HG03095 (cell line): ENCODE data around the gene ALDH3A1.

Experiments used
- ATAC-seq: cut with Tn5 transposase; IDR thresholded peaks from one replicate; pipeline ENCODE4 v1.9.1; 2021; ENCODE audit warnings: moderate library complexity; ENCODE audit not compliant: unreplicated experiment

ALDH3A1 gene

DNA sequence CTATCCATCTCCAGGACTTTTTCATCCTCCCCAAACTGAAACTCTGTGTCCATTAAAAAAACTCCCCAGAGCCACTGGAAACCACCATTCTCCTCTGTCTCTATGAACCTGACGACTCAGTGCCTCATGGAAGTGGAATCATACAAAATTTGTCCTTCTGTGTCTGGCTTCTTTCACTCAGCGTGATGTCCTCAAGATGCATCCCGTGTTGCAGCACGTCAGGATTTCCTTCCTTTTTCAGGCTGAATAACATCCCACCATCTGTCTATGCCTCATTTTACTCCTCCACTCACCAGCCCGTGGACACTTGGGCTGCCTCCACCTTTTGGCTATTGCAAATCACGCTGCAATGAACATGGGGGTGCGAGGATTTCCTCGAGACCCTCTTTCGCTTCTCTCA lies 12.6 kb upstream of the ALDH3A1 start:
- no peak for ATAC-seq

DNA sequence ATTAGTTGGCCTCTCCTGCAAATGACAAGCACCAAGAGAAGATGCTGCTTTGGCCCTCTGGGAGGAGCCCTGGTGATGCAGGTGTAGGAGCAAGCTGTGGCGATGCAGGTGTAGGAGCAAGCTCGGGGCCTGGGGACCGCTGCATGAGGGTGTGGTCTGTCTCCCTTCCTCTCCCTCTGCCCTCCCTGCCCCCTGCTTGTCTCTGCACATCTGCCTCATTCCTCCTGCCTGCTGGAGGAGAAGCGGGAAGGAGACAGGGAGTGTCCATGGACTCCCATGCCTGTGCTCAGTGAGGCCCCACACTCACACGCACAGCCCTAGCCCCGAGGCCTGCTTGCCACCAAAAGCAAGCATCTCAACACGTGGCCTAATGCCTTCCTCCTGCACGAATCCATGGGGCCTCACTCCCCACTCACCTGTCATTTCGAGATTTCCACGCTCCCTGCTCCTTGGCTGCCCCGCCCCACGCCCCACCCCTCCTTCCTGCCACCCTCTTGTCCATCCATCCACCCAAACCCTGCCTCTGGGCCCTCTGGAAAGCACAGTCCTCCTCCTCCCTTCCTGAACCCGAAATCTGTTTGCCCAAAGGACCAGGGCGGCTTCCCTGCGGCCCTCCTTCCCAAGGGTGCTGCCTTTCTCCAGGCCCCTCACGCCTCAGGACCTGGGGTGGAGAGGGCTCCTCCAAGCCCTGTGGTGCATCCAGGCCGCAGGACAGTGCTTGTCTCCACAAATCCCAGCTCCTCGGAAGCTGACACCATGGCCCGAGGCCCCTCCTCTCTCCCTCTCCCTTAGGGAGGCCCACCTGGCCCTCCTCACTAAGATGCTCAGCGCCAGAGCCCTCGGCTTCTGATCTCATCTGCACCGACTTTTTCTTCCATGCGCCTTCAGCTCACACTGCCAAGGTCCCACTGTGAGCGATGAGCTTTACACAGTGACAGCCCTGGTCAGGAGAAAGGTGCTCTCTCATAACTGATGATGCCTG lies 11.8 kb upstream of the ALDH3A1 start:
- no peak for ATAC-seq

DNA sequence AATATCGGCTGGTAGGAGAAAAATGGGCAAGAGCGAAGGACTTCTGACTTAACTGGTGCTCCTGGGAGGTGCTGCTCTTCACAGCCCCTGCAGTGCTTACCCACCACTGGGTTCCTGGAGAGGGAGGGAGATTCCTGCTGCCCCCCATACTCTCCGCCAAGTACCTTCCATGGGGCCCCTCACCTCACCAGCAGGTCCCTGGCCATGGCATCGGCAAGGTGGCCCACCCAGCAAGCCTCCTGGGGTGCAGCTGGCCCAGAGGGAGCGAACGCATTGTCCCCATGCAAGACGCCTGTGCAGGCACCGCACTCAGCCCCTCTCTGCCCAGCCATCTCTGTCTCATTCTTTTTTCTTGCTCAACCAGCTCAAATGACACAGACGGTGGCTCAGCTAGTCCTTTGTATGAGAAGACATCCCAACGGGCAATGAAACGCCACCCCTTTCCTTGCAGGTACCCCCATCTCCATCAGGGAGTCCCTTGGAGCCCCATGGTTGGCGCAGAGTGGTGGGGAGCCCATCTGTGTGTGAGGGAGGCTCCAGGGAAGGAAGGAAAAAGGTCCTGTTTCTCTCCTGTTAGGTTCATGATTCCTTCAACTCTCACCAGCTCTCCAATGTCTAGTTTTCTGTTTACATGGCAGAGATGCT lies 9.6 kb upstream of the ALDH3A1 start:
- ATAC-seq = no peak

DNA sequence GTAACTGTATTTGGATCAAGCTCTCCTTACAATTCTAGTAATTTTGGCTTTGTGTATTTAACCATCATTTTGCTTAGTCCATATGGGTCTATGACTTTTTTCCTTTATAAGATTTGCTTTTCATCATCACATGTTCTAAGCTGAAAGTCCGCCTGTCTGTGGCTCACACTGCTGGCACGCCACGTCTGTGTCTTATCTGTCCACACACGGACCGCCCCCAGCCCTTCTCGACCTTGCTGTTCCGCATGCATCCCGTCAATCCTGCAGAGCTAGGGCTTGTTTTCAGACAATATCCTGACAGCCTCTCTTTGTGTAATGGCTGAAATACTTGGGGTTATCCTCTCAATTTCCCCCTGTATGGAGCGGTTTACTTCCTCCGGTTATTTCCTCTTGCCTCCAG lies 8.4 kb upstream of the ALDH3A1 start:
- no peak for ATAC-seq

DNA sequence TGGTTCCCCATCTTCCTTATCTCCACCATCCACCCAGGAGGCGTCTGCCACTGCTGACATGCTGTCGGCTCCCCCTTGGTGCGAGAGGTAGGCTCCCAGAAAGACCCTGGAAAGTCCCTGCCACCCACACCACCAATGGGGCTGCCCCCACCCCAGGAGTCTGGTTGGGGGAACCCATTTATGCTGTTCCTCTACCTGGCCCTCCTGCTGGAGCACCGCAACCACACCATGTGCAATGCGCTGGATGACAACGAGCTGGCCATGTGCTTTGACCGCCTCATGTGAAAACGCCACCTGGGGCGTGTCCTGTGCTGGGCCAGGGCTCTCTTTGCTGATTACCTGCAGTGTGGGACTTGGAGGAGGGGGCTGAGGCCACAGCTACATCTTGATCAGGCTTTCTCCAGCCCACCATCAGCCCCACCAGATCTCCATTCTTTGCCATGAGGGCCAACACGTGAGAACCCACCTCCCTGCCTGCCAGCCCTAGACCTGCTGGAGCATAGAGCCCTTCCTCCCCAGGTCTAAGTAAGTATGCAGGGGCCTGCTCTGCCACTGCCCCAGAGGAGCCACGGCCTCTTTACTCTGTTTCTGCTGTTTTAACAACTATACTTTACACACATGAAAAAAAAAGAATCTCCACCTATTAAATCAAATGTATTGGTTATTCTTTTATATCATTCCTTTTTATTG lies 7.9 kb upstream of the ALDH3A1 start:
- no peak for ATAC-seq

DNA sequence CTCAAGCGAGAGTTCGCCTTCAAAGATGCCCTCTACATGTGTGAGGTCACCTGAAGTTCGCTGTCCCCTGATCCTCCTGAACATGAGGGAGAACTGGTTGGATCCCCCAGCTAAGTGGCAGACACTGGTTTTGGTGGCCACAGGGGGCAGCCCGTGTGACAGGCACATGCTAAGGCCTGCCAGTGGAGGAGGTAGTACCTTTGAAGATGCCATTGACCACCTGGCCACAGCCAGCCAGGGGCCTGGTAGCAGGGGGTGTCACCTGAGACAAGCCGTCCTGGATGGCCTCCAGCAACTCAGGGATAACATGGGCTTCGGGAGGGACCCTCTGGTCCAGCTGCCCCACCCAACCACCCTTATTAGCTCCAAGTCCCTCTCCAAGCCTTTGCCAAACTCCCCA lies 7.3 kb upstream of the ALDH3A1 start:
- no peak for ATAC-seq

DNA sequence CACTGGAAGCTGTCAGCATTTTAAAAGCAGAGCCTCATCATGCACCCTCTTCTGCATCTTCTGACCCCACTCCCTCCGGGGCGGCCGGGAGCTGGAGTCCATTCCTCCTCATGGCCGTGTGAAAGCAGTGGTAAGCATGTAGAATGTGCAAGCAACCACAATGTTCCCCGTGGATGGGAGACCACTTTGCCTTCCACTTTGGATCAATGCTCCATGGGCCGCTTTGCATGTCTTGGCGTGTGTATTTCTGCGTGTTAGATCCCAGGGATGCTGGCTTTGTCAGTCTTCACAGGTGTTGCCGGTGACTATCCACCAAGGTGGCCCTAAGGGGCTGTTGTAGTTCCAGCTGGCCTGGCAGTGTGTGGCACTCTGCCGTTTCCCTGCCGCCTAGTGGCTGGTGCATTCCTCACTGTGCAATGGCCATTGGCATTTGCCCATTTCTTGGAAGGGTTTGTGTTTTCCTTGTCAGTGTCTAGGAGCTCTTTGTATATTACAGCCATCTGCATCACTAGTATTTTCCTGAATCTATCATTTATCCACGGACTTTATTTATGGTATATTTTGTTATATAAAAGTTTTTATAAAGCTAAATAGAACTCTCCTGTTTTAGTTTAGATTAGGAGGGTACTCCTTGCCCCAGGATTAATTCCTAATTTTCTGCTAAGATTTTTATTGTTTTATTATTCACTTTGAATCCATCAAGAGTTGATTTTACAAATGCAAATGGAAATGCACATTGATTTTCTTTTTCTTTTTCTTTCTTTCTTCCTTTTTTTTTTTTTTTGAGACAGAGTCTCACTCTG lies 5.8 kb upstream of the ALDH3A1 start:
- no peak for ATAC-seq

DNA sequence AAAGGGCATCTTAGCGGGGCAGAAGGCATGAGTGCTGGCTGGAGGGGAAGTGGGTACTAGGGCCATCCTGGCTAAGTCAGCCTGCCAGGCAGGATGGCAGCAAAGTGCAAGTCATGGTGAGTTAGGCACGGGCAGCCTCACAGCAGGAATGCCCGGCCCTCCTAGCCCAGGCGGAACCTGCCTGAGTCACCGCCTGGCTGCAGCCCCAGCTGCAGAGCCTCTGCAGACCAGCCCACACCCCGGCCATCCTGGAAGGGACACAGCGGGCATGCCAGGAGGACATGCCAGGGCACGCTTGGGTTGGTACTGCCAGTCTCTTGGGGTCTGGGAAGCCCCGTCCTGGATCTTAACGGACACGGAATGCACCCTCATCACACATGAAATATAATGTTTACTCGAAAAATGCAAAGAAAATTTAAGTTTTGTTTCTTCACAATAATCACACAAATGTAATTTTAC lies 5.0 kb upstream of the ALDH3A1 start:
- no peak for ATAC-seq

DNA sequence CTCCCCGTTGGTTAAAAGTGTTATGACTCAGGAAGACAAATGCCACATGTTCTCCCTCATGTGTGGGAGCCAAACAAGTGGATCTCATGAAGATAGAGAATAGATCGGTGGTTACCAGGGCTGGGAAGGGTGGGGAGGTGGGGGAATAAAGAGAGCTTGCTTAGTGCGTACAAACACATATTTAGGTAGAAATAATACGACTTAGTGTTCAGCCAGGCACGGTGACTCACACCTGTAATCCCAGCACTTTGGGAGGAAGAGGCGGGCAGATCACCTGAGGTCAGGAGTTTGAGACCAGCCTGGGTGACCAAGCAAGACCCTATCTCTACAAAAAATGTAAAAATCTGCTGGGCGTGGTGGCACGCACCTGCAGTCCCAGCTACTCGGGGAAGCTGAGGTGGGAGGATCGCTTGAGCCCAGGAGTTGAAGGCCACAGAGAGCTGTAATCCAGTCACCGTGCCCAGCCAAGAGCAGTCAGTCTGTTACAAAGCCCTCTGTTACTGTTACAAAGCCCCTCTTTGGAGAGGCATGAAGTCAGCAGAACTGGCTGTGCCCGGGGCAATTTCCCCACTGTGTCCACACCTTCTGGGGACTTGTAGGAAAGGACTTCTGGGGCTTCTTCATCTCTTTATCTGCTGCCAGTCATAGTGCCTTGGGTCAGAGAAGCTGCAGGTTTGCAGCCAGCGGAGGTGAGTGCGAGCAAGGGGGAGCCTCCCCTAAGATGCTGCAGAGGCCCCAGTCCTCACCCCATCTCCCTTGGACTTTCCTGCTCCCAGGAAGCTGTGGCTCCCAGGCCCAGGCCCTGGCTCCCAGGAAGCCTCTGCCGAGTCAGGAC lies 4.3 kb upstream of the ALDH3A1 start:
- no peak for ATAC-seq

DNA sequence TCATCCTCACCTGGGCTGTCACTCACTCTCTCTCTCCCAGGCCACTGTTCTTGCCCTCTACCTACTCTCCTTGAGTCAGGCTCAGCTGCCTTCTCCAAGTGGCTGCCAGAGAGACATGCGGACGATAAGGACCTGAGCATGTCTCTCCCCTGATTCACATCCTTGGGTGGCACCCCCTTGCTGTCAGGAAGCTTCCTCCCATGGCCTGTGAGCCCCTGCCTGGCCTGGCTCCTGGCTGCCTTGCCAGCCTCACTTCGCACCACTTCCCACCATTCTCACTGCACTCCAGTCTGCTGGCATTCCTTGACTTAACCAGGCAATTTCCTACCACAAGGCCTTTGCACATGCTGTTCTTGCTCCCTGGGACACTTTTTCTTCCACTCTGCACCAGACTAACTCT lies 2.7 kb upstream of the ALDH3A1 start:
- ATAC-seq = no peak

DNA sequence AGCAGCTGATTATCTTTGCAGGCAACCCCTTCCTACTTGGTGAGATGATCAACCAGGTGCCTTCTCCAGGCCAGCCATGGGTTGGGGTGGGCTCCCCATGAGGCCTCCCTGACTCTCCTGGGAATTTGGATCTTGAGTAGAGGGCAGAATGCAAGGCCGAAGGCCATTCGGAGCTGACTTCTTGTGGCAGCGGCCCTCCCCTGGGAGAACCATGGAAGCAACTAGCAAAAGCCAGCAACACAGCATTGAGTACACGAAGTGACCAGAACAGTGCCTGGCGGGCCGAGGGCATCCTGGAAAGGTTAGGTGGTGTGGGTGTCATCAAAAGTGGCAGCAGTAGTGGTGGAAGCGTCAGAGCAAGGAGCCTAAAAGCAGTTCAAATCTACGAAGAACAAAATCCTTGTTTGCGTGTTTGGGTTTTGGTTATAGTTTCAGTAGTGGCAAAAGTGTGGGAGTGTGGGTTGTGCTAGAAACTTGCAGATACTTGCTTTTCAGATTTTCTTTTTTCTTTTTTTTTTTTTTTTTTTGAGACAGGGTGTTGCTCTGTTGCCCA lies 2.0 kb upstream of the ALDH3A1 start:
- ATAC-seq = no peak

DNA sequence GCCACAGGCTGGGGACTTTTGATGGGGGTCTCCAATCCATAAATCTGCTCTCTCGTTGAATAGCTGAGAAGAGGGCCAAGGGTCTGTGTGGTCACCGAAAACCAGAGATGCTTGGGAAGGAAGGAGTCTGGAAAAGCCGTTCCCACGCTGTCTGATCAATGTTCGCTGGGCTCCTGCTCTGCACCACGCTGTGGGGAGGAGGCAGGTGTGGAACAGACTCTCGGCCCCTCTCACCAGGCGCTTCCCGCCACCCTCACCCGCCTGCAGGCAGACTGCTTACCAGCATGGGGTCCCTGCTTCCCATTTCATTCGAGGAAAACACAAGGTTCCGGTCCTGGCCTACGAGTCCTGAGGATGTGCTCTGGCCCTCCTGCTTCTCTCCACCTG lies 702 bp upstream of the ALDH3A1 start:
- no peak for ATAC-seq

DNA sequence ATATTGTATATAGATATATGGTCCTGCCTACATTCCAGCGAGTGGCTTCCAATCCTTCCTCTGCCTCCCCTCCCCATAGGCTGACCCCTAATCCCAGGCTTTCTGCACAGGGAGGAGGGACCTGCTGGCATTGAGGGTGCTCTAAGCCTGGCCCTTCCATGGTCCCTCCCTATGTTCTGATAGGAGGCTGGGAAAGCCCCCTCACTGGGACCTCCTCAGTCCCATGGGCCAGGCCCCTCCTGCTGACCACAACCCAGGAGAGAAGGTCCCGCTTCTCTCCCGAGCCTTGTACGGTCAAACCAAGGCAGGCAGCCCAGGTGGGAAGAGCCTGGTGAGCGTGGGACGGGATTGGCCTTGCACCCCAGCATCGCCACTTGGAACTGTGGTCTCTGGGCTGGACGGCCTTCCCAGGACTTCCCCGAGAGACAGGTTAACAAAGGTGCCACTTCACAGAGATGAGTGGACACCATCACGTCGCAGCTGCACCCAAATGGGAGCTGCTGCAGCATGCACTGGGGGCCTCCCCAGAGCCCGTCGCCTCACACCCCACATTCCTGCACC lies 859 bp downstream of the ALDH3A1 start:
- ATAC-seq = no peak

DNA sequence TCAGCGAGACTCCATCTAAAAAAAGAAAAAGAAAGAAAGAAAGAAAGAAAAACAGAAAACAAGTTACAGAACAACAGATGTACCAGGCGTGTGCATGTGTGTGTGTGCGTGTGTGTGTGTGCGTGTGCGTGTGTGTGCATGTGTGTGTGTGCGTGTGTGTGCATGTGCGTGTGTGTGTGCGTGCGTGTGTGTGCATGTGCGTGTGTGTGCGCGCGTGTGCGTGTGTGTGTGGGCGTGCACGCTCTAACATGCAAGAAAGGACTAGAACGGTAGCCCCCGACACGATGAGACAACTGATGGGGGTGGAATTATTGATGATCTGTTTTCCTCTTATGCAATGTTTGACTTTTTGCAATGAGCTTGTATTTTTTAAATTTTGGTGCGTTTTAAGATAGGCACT lies 1.6 kb downstream of the ALDH3A1 start:
- ATAC-seq = no peak

DNA sequence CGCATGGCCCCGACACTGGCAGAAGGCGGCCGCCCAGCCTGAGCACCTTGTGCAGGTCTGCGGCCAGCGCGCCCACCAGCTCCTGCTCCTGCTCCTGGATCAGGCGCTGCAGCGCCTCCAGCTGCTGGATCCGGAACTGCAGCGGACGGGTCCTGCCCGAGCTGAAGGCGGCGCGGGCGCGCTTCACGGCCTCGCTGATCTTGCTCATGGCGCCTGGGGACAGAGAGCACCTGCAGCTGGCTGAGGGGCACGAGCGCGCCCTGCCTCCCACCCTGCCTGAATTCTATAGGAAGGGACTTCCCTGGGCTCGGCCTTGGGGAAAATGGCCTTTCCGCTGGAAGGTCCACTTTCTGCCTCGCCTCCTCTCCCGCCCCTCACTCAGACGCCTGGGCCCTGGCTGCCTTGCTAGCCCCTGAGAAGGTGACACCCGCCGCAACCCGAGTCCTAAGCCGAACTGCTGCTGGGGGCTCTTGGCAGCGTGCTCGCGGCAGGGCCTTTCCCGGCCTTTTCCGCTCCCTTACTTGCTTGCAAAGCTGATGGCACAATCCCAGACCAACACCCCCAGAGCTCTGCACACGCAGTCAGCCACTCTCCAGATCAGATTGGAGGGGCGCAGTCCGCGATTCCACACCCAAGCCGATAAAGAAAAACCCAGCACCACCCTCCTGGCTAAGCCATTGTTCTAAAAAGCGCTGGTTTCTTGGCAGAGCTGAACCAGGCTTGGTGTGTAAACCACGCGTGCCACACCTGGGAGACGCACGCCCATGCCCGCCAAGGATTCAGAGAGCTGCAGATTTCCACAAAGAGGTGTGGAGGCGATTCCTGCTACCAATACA lies 3.0 kb downstream of the ALDH3A1 start:
- no peak for ATAC-seq

DNA sequence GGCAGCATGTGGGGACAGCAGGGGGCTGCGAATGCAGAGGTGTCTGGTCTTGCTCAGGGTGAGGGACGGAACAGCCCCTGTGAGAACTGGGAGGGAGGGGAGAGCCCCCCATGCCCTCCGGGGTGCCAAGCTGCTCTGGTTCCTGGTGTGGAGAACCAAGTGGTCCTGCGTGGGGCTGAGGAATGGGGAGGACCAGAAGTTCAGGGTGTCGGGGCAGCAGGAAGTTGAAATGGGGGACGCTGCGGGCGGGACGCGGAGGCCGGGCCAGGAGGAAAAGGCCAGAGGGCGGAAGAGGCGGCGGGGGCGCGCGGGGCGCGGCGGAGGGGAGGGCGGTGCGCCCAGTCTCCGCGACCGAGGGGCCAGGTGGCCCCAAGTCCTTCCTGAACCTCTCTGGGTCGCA lies 3.6 kb downstream of the ALDH3A1 start:
- no peak for ATAC-seq

DNA sequence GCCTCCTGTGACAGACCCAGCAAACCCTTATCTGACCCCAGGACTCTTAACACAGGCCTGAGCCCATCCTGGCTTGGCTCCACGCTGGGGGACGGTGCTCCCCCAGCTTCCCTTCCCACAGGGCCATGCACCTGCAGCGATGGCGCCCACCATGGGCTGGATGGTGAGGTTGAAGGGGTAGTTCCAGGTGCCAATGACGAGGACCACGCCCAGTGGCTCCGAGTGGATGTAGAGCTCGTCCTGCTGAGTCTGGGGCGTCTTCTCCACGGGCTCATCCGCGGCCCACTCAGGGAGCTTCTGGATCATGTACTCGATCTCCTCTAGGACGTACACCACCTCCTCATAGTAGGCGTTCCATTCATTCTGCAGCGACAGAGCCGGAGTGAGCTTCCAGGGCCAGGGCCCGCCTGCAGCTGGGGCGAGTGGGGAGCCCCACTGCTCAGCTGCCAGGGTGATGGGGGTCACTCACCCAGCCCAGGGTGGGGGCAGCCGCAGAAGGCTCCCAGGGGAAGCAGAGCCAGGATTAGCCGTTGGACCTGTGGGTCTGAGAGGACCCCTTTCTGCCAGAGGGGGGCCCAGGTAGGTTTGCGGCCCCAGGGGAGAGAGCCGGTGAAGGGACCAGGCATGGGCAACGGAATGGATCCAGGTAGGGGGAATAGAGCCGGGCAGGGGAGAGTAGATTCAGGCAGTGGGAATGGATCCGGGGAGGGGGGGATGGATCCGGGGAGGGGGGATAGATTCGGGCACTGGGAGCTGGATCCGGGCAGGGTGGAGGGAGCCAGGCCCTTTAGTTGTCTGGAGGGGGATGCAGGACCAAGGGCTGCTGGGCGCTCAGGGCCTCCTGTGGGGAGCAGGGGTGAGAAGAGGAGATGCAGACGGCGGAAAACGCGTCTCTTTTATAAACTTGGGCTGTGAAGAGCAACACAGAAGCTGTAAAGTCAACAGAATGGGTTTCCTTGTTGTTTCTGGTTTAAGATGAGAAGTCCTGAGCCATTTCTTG lies 4.7 kb downstream of the ALDH3A1 start:
- ATAC-seq = no peak
